ENCODE data around the gene PARVA. TPM values are rescaled to one million over a fixed set of nuclear protein-coding genes. Genes with fewer than 3 reads are reported as not detected.

PARVA gene
- total RNA-seq, 4 donors from 2014 or later: 167 to 245 (median 240) TPM

DNA sequence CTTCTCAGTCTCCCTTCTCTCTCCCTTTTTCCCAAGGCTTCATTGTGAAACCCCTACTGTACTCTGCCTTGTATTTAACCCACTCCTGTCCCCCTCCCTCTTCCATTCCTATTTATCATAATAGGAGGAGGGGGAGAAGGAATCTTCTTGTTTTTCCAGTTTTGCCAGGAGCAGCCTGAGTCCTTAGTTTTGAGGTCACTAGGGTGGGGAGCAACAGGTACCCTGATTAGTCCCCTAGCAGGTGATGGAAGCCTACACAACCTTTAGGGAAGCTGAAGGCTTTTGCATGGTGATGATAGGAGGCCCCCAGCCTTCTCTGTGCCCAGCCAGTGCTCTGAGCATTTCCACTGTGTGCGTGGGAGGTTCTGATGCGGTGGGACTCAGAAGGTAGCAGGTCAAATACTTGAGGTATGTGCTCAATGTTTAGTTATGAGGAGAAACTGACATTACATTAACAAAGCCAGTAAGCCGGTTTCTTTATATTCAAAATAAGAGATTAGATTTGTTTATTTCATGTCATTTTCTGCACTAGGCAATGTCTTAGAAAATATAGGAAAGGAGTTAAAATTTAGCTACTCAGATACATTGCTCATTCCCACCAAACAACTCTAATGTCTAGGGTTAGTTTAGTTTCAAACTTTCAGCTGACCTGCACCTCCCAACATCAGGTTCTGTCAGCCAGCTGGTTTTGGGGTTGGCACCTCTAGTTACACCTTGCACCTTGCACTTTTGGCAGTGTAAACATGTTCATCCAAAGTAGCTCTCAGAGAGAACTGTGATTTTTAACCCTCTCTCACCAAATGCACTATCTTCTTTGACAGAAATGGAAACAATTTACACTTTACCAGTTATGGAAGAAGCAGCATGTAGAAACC lies 26.0 kb downstream of the PARVA start:
- ATAC-seq: no peak
- Histone ChIP-seq H3K27me3 (no peaks in the 10 kb centered on the region), H3K4me1 (peaks cover 29 to 98% (median 47%) of the 10 kb centered on the region in 3 donors), H3K27ac (peak overlapping the region; percentile 86 to 99 (median 94)), H3K36me3 (no peaks in the 10 kb centered on the region), H3K4me3 (no peak overlapping the region), H3K9me3 (no peaks in the 10 kb centered on the region)
- no peak for TF ChIP-seq CTCF (IDR thresholded peaks at IDR 0.05)
- no peak for TF ChIP-seq POLR2AphosphoS5 (IDR thresholded peaks at IDR 0.05)
- TF ChIP-seq EP300 (IDR thresholded peaks at IDR 0.05): no peak
- WGBS, 2 donors (ENCODE audit: low coverage in 1 of 2): 22 to 30% methylated on average over 3 of the region's 3 CpGs

GRCh38 chr11:12403997-12404350 lies 26.6 kb downstream of the PARVA start:
- Histone ChIP-seq H3K4me1 (peaks cover 23 to 98% (median 42%) of the 10 kb centered on the region in 3 donors), H3K27ac (peak overlapping the region; percentile 86 to 99 (median 94)), H3K27me3 (no peaks in the 10 kb centered on the region), H3K9me3 (no peaks in the 10 kb centered on the region), H3K4me3 (no peak overlapping the region), H3K36me3 (no peaks in the 10 kb centered on the region)
- TF ChIP-seq CTCF (IDR thresholded peaks at IDR 0.05): no peak
- no peak for ATAC-seq
- WGBS, 2 donors (ENCODE audit: low coverage in 1 of 2): 22 to 23% methylated on average over 2 of the region's 2 CpGs

- H3K36me3 ChIP-seq: no peaks in the 10 kb centered on the region
- H3K27me3 ChIP-seq: no peaks in the 10 kb centered on the region
- H3K4me1 ChIP-seq: peaks cover 25 to 98% (median 42%) of the 10 kb centered on the region in 3 donors
- WGBS, 2 donors (ENCODE audit: low coverage in 1 of 2): 40 to 100% methylated on average over 1 of the region's 3 CpGs
- peak; percentile 46 for ATAC-seq
- H3K4me3 ChIP-seq: no peak overlapping the region
- peak overlapping the region; percentile 86 to 99 (median 94) for H3K27ac ChIP-seq
- TF ChIP-seq EP300 (IDR thresholded peaks at IDR 0.05) (no peak), POLR2A (IDR thresholded peaks at IDR 0.05) (no peak), POLR2AphosphoS5 (IDR thresholded peaks at IDR 0.05) (peak; percentile 46), CTCF (IDR thresholded peaks at IDR 0.05) (no peak)
- H3K9me3 ChIP-seq: no peaks in the 10 kb centered on the region
Measured at GRCh38 chr11:12404436-12404835, 27.1 kb downstream of the PARVA start.

- peak overlapping the region; percentile 91 to 99 (median 96) for H3K27ac ChIP-seq
Measured at GRCh38 chr11:12408156-12408770, 30.9 kb downstream of the PARVA start.

More at GRCh38 chr11:12408156-12408770, 30.9 kb downstream of the PARVA start:
- Histone ChIP-seq H3K36me3 (no peaks in the 10 kb centered on the region), H3K27me3 (no peaks in the 10 kb centered on the region), H3K4me1 (peaks cover 39 to 98% (median 41%) of the 10 kb centered on the region in 3 donors), H3K9me3 (no peaks in the 10 kb centered on the region), H3K4me3 (no peak overlapping the region)
- TF ChIP-seq POLR2A (IDR thresholded peaks at IDR 0.05) (no peak), EP300 (IDR thresholded peaks at IDR 0.05) (no peak), POLR2AphosphoS5 (IDR thresholded peaks at IDR 0.05) (no peak), CTCF (IDR thresholded peaks at IDR 0.05) (no peak)
- ATAC-seq: no peak
- 60 to 79% methylated on average over 2 of the region's 4 CpGs for WGBS, 2 donors (ENCODE audit: low coverage in 1 of 2)

Measured in gastroesophageal sphincter (tissue), 4 donors.